HTERT RPE-1 (cell line): ENCODE measurements around the gene SEPTIN10.
"Not testable (repeated sequence)": the region's sequence is repeated elsewhere in the genome, so short reads cannot be mapped to it uniquely, and the experiment has no call there.

ENCODE experiments used
- in situ Hi-C: fragments of 300-500 bp; cut with MboI; formaldehyde crosslinking; loops from 4 replicates; pipeline ENCODE4 v1.14.3; 2020; ENCODE audit warnings: low sequenced_read_pairs

The SEPTIN10 gene

DNA sequence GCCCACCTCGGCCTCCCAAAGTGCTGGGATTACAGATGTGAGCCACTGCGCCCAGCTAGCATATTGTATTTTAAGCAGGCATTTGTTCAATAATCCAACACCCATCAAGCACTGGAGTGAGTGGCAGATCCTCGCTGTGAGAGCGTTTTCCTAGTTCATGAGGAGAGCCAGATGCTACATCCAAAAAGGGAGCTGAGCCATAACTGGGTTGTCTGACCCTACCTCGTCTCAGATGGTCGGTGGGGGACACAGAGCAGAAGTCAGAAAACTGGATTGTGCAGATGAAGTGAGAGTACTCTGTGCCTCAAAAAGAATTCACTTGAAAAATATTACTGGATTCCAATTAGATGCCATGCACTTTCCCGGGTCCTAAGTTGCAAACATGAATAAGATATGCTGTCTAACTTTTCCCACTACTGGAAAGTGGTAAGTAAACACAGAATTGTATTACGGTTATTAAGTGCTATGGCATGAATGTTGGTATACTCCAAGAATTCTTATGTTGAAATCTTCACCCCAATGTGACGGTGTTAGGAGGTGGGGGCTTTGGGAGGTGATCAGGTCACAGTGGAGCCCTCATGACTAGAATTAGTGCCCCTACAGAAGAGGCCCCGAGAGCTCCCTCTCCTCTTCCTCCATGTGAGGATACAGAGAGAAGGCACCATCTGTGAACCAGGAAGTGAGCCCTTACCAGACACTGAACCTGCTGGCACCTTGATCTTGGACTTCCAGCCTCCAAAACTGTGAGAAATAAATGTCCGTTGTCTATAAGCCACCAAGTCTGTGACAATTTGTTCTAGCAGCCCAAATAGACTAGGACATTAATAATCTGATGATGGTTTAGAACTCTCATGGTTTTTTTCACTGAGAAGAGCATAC, 21.9 kb upstream of the SEPTIN10 start:
- in situ Hi-C loops: no loop called here

- in situ Hi-C loops: no loop called here
These were observed 19.7 kb upstream of the SEPTIN10 start for GRCh38 chr2:109633284-109633961.

GRCh38 chr2:109632158-109632789, 18.5 kb upstream of the SEPTIN10 start:
- in situ Hi-C loops: no loop called here

DNA sequence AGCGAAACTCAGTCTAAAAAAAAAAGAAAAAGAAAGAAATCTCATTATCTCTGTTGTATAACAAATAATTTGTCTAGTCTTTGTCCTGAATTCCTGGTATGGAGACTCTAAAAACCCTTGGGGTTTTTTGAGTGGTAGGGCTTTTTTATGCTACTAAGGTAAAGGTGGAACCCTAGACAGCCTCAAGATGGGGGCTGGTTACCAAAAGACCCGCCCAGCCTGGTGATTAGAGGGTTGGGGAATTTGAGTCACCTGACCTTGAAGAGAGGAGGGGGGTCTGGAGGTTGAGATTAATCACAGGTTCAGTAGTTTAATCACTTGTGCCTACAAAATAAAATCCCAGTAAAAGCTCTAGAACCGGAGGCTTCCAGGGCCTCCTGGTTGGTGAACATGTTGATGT, 18.0 kb upstream of the SEPTIN10 start:
- in situ Hi-C loops: no loop called here

DNA sequence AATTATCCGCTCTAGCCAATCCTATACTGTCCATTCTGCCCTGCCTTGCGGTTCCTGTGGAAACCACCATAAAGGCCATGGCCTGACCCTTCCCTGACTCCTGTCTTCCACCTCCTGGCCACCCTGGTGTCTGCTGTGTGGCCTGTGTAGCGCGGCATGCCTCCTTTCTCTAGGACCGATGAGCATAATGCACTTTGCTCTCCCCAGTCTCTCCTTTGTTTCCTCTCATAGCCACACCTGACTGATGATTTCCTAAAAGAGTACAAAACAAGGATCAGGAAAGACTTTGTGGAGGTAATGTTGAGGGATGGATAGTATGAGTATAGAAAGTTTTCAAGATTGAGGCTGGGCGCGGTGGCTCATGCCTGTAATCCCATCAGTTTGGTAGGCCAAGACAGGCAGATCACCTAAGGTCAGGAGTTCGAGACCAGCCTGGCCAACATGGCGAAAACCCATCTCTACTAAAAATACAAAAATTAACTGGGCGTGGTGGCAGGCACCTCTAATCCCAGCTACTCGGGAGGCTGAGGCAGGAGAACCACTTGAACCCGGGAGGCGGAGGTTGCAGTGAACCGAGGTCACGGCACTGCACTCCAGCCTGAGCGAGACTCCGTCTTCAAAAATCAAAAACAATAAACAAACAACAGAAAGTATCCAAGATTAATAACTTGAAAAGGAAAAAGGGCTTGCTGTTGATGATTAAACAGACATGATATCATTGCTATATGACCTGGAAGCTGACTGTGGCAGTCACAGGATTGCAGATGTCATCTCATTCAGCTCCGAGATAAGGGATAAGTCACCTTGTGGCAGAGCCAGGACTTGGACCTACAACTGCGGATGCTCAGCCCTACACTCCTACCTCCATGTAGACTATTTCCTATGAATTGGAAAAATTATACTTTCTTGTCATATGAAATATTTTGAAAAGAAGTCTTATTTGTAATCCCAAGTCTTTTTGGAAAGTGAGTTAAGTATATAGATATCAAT, 17.0 kb upstream of the SEPTIN10 start:
- in situ Hi-C loops: no loop called here

DNA sequence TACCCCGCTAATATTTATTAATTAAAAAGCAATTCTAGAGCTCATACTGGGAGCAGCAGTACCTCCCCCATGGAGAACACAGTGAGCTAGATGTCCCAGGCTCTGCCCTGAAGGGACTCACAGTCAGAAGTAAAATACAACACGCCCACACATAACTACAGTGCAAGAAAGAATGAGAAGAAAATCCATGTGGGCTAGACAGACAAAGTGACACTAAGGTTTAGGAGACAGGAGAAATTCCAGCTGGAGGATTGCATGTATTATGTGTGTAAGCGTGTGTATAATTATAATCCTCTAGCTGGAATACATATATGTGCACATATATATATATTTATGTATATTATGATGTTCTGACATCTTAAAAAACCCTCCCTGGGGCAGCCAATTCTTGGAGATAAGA, 16.1 kb upstream of the SEPTIN10 start:
- in situ Hi-C loops: no loop called here

- in situ Hi-C loops: not testable (repeated sequence)
These were observed 14.6 kb upstream of the SEPTIN10 start for GRCh38 chr2:109628321-109628720.

- in situ Hi-C loops: no loop called here
These were observed 10.6 kb upstream of the SEPTIN10 start for GRCh38 chr2:109624339-109624738.

DNA sequence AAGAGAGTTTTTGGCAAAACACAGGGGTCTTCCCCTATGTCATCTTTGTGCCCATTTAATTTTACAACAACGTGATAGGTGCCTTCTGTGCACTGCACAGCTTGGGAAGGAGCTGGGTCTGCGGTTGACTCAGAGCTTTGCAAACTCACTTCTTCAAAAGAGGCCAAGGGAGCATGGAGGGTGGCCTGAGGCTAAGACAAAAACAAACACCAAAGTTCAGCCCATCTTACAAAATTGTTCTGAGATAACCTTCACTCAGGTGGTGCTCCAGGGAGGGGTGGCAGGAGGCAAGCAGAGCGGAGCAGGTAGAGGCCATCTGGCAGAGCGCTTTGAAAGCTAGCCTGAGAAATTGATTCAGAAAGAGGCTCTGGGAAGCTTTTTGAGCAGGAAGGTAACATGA, 10.2 kb upstream of the SEPTIN10 start:
- in situ Hi-C loops: no loop called here

- in situ Hi-C loops: no loop called here
These were observed 9.5 kb upstream of the SEPTIN10 start for GRCh38 chr2:109623297-109623696.

DNA sequence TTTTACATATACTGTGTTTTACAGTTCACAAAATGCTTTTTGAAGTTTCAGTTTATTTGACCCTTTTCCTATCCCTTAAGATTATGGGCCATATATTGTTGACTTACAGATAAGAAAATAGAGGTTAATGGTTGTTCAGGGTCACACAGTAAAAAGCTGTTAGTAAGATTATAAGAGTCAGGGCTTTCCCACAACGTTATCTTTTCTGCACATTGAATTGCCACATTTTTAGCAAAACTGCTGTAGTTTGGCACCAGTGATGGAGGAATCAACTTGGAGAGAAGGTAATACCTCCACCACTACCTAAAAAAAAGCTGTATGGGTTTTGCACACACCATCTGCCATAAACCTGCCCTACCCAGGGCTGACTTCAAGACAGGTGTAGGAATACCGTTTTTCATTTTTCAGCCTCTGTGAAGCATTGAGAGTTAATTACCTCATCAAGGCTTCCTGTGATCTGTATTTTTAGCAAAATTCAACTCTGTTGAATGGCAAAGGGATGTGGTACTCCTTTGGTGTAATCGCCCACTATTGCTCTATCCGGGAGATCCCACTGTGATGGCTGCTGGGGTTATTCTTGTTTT, 5.4 kb upstream of the SEPTIN10 start:
- in situ Hi-C loops: no loop called here

- in situ Hi-C loops: no loop called here
These were observed 2.4 kb upstream of the SEPTIN10 start for GRCh38 chr2:109616184-109616583.

GRCh38 chr2:109615637-109616144, 1.9 kb upstream of the SEPTIN10 start:
- in situ Hi-C loops: no loop called here

DNA sequence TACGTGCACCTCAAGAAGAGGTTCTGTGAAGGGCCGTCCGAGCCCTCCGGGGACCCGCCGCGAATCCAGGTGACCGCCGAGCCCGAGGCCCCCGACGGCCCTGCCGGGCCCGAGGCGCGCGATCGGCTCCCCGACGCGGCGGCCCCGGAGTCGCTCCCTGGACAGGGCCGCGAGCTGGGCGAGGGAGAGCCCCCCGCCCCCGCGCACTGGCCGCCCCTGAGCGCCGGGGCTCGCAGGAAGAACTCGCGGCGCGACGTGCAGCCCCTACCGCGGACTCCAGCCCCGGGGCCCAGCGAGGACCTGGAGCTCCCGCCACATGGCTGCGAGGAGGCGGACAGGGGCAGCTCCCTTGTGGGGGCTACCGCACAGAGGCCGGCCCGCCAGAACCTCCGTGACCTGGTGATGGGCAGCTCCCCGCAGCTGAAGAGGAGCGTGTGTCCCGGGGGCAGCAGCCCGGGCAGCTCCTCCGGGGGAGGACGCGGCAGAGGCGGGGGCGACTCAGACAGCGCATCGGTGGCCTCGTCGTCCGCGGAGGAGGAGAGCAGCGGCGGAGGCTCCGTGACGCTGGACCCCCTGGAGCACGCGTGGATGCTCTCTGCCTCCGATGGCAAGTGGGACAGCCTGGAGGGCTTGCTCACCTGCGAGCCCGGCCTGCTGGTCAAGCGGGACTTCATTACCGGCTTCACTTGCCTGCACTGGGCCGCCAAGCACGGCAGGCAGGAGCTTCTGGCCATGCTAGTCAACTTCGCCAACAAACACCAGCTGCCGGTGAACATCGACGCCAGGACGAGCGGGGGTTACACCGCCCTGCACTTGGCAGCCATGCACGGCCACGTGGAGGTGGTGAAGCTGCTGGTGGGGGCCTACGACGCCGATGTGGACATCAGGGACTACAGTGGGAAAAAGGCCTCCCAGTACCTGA, 1.2 kb upstream of the SEPTIN10 start:
- in situ Hi-C loops: no loop called here

DNA sequence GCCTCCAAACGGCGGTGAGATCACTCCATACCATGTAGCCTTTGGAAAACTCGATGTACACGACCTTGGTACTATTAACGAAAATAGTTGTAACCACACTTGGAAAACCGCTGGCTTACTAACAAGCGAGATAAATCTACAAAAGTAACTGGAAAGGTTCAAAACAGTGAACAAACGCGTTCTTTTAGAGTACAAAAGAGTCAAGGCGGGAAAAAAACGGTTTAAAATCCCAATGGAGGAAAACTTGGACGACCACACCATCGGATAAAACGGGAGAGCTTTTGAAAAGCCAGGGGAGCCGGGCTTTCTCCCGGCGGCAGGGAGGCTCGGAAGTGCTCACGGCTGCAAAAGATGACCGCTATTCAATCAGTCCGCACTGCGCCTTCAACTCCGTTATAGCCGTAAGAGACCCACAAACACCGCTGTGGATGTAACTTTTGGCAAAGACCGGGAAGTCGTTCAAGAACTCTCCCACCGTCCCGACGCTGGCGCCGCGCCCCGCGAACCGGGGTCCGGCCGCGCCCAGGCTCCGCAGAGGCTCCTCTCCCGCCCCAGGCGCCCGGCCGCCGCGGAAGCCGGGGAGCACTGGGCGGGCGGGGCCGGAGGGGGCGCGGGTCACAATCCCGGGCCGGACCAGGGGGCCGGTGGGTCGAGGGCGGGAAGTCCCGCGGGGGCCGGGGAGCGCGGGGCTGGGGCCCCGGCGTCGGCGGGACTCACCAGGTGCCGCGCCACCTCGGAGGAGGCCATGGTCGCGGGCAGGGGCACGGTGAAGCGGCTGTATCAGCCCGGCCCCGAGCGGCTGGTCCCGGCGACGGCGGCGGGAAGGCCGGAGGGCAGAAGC, 465 bp downstream of the SEPTIN10 start:
- in situ Hi-C loops: no loop called here

DNA sequence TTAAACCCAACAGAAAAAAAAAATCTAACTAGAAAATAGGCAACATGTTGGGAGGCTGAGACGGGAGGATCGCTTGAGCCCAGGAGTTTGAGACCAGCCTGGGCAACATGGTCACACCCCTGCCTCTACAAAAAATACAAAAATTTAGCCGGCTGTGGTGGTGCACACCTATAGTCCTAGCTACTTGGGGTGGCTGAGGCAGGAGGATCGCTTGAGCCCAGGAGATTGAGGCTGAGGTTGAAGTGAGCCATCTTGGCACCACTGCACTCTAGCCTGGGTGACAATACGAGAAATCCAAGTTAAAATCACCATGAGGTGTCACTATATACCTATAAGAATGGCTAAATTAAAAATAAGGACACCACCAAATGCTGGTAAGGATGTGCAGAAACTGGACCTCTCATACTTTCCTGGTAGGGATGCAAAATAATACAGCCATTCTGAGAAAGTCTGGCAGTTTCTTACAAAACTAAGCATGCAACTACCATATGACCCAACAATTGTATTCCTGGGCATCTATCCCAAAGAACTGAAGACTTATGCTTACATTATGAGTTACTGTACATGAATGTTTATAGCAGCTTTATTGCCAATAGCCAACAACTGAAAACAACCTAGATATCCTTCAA, 2.2 kb downstream of the SEPTIN10 start:
- in situ Hi-C loops: no loop called here

- in situ Hi-C loops: no loop called here
These were observed 4.3 kb downstream of the SEPTIN10 start for GRCh38 chr2:109609352-109610024.
